SU-DHL-6 (cell line): Measurements from ENCODE around the gene TMEM178B.

Source experiments
- EZH2phosphoT487 ChIP-seq: fragments of 200-600 bp; sonication (generic), shearing (Covaris generic); conservative IDR thresholded peaks from 2 replicates; pipeline ENCODE4 v1.6.1; 2018; ENCODE audit warnings: mild to moderate bottlenecking, antibody characterized with exemption, low read length, moderate library complexity, mixed read lengths
- TF ChIP-seq, protein P1 (sequence below): fragments of 200-600 bp; sonication (generic); IDR thresholded peaks from one replicate; pipeline ENCODE4 v1.5.1; 2017; ENCODE audit warnings: antibody characterized with exemption, mild to moderate bottlenecking, low read length, moderate library complexity; ENCODE audit not compliant: insufficient read depth, poor library complexity, severe bottlenecking

DNA sequence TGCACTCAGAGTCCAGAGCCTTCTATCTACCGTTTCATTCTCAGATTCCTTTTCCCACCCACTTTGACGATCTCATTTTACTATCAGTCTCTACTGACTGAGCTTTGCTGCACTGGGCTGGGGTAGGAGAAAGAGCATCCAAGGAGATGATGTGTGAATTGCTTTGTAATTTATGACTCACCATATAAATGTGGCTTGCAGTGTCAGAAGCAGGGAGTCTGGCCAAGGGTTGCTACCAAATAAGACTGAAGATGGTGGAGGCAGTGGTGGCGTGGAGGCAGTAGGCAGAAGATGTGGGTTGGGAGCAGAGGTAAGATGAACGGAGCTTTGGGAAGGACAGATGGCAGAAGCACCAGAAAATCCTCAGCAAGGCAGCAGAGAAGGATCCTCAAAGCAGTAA, 404.0 kb downstream of the TMEM178B start:
- TF ChIP-seq, protein P1, sequence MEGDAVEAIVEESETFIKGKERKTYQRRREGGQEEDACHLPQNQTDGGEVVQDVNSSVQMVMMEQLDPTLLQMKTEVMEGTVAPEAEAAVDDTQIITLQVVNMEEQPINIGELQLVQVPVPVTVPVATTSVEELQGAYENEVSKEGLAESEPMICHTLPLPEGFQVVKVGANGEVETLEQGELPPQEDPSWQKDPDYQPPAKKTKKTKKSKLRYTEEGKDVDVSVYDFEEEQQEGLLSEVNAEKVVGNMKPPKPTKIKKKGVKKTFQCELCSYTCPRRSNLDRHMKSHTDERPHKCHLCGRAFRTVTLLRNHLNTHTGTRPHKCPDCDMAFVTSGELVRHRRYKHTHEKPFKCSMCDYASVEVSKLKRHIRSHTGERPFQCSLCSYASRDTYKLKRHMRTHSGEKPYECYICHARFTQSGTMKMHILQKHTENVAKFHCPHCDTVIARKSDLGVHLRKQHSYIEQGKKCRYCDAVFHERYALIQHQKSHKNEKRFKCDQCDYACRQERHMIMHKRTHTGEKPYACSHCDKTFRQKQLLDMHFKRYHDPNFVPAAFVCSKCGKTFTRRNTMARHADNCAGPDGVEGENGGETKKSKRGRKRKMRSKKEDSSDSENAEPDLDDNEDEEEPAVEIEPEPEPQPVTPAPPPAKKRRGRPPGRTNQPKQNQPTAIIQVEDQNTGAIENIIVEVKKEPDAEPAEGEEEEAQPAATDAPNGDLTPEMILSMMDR, result no peak
- TF ChIP-seq EZH2phosphoT487, result no peak
